Fibroblast of skin of right quadriceps (primary cell): ENCODE results near the gene SETD6.
A peak's percentile ranks its signal among the peaks of the same experiment; 100 is the strongest.

Experiments used
- DNase-seq: peaks from one replicate; pipeline ENCODE4 v3.0.0-alpha.2; 2013

SETD6 gene

GRCh38 chr16:58509256-58510096, 5.8 kb upstream of the SETD6 start:
- no peak for DNase-seq

GRCh38 chr16:58510097-58510775, 5.1 kb upstream of the SETD6 start:
- no peak for DNase-seq

GRCh38 chr16:58510776-58511628, 4.3 kb upstream of the SETD6 start:
- no peak for DNase-seq

GRCh38 chr16:58511933-58512815, 3.1 kb upstream of the SETD6 start:
- peak; percentile 51 for DNase-seq

GRCh38 chr16:58513874-58514273, 1.4 kb upstream of the SETD6 start:
- DNase-seq, result no peak

GRCh38 chr16:58515871-58516767, 802 bp downstream of the SETD6 start:
- no peak for DNase-seq

- DNase-seq, result no peak
These were observed 1.4 kb downstream of the SETD6 start for GRCh38 chr16:58516768-58517107.

- DNase-seq, result no peak
These were observed 3.0 kb downstream of the SETD6 start for GRCh38 chr16:58518083-58518979.

- no peak for DNase-seq
These were observed 3.7 kb downstream of the SETD6 start for GRCh38 chr16:58518980-58519368.

- DNase-seq, result no peak
These were observed 4.4 kb downstream of the SETD6 start for GRCh38 chr16:58519707-58520106.

- peak; percentile 21 for DNase-seq
These were observed 14.9 kb downstream of the SETD6 start for GRCh38 chr16:58530179-58530578.

GRCh38 chr16:58532414-58532813, 17.1 kb downstream of the SETD6 start:
- DNase-seq, result no peak

GRCh38 chr16:58533751-58534470, 18.6 kb downstream of the SETD6 start:
- DNase-seq, result no peak

GRCh38 chr16:58535100-58535499, 19.8 kb downstream of the SETD6 start:
- no peak for DNase-seq

GRCh38 chr16:58536278-58536677, 21.0 kb downstream of the SETD6 start:
- no peak for DNase-seq

- no peak for DNase-seq
These were observed 22.0 kb downstream of the SETD6 start for GRCh38 chr16:58537124-58537906.

GRCh38 chr16:58541711-58542110, 26.4 kb downstream of the SETD6 start:
- DNase-seq, result no peak

- no peak for DNase-seq
These were observed 27.0 kb downstream of the SETD6 start for GRCh38 chr16:58542291-58542690.

GRCh38 chr16:58543685-58544084, 28.4 kb downstream of the SETD6 start:
- DNase-seq, result no peak
